NCI-H2081 treated with DMSO at 0.1 percent for 48 hours (cell line): ENCODE results near the gene SLC37A1.

Source experiments
- DNase-seq: peaks from one replicate; lab custom pipeline; 2025; lab: John Stamatoyannopoulos, UW

SLC37A1 gene

DNA sequence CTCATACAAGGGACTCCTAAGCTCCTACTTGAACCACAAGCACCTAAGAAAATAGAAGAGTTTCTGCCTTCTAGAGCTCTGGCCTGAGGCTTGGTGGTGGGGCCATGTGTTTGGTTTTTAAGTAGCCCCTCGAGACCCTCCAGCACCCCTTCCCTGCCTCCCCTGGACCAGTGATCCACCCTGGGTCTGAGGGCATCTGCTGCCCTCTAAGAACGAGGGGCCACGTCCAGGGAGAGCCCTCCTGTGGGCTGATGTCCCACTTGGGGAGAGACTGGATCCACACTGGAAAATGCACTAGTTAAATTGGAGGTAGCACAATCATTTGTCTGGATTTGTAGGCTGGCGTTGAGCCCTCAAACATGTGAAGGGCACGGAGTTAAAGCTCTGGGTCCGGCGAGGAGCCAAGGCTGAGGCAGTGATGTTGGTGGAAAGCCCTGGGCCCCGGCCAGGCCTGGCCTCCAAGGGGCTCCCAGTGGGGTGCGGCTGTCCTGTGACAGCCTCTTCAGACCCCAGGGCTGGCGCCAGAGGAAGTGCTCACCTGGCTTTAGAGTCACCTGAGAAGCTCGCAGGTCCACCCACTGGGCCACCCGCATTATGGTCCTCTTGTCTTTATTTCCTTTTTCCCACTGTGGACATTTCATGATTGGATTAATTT, 65.2 kb downstream of the SLC37A1 start:
- no peak for DNase-seq

- DNase-seq = no peak
Measured at GRCh38 chr21:42579456-42580075, 65.9 kb downstream of the SLC37A1 start.

GRCh38 chr21:42580076-42580792, 66.6 kb downstream of the SLC37A1 start:
- no peak for DNase-seq

DNA sequence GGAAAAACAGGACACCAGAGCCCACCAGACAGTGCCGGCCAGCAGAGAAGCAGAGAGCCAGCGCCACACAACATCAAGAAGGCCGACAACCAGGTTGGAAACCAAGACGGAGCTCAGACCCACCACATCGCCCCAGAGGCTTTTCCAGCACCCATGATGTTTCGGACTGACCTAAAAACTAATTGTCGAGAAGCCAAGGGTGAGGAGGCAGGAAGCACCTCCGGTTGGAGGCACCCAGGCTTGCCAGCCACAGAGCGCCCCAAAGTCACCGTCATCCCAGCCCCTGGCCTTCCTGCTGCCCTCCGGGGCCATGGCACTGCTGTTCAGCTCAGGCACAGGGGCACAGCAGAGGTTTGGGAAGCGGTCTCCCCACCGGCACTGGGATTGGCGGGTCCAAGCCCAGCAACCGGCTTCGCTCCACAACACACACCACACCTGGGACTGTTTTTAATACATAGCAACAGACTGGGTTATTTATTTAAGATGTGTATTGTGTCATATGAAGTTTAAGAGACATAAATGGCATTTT, 67.2 kb downstream of the SLC37A1 start:
- DNase-seq = no peak

GRCh38 chr21:42581336-42581992, 67.8 kb downstream of the SLC37A1 start:
- no peak for DNase-seq

DNA sequence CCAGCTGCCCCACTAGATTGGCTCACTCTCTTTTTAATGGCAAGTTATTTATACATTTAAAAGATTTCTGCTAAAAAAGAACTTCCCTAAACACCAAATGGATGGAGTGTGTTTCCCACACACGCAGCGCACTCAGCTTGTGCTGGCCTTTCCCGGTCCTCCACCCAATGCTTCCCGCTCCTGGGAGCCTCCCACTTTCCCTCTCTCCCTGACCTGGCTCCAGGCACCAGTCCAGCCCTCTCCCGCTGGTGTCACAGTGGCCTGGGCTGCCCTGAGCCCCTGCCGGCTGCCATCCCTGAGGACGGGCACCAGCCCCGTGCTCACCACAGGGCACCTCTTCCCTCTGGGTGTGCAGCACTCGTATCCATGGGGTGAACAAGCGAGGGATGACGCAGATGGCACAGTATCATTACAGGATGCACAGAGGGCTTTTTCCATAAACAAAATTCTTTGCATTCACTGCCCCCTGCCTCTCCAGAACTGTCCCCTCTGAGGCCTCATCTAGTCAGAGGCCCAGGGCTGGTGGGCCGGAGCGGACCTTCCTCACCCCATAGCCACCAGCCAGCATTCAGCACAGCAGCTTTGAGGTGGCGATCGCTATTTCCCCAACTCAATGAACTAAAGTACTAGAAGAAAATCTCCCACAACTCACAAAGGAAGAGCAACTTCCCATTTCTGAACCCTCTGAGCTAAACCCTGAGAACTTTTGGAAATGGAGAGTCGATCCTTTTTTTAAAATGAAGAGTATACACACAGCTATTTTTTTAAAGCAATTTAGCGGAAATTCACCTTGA, 68.5 kb downstream of the SLC37A1 start:
- no peak for DNase-seq

- DNase-seq = no peak
Measured at GRCh38 chr21:42582787-42583476, 69.3 kb downstream of the SLC37A1 start.

- DNase-seq = no peak
Measured at GRCh38 chr21:42583477-42584295, 70.0 kb downstream of the SLC37A1 start.

- DNase-seq = no peak
Measured at GRCh38 chr21:42584296-42584641, 70.6 kb downstream of the SLC37A1 start.

DNA sequence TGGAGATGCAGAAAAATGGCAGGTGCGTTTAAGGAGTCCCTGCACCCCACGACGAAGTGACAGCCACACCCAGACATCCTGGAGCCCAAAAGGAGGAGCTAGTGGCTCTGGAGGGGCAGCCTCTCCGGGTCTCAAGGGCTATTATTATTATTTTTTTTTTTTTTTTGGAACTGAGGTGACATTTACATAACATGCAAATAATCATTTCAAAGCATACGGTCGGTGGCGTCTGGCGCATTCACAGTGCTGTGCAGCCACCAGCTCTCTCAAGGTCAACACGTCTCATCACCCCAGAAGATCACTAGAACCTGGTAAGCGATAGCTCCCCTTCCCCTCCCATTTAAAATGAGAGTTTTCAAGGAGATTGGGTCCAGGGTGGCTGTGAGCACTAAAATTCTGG, 72.2 kb downstream of the SLC37A1 start:
- DNase-seq = no peak

DNA sequence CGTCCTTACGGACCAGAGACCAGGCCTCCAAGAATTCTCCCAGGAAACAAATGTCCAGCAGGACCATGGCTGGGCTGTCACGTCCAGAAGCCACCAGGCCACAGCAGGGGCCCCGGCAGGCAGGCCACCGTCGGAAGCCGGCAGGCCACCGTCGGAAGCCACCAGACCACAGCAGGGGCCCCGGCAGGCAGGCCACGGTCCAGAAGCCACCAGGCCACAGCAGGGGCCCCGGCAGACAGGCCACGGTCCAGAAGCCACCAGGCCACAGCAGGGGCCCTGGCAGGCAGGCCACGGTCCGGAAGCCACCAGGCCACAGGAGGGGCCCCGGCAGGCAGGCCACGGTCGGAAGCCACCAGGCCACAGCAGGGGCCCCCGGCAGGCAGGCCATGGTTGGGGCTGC, 72.8 kb downstream of the SLC37A1 start:
- DNase-seq = no peak

DNA sequence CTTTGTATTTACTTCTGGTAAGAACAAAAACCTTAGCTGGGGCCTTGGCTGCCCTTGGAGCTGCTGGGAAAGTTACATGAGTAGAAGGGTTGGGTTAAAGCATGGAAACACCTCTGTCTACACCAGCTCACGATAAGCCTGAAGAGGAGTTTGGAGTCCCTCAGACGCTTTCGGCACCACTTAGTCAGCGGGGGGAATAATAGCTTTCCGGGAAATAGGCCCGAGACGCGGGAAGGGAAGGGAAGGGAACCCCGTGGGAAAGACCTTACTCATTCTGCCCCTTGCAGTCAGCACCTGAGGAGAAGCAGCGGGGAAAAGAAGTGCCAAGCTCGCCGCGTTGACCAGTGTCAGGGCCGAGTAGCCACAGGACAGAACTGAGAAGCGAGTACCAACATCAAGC, 73.4 kb downstream of the SLC37A1 start:
- no peak for DNase-seq

GRCh38 chr21:42590431-42591131, 76.9 kb downstream of the SLC37A1 start:
- DNase-seq = no peak

DNA sequence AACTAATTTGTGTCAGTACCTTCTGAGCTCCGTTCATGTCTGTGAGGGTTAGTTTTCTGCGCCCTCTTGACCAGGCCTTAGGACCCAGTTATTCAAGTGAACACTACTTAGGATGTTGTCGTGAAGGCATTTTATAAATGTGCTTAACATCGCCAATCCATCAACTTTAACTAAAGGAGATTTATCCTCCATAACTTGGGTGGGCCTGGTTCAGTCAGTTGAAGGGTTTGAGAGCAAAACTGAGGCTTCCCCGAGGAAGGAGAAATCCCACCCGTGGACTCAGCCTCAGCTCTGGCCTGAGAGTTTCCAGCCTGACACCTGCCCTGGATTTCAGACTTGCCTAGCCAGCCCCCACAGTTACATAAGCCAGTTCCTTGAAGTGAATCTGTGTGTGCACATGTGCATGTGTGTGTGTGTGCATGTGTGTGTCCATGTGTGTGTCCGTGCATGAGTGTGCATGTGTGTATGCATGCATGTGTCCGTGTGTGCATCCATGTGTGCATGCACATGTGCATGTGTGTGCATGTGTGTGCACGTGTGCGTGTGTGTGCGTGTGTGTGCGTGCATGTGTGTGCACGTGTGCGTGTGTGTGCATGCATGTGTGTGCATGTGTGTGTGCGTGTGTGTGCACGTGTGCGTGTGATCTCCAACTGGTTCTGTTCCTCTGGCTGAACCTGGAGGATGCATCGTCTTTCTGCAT, 77.7 kb downstream of the SLC37A1 start:
- no peak for DNase-seq

DNA sequence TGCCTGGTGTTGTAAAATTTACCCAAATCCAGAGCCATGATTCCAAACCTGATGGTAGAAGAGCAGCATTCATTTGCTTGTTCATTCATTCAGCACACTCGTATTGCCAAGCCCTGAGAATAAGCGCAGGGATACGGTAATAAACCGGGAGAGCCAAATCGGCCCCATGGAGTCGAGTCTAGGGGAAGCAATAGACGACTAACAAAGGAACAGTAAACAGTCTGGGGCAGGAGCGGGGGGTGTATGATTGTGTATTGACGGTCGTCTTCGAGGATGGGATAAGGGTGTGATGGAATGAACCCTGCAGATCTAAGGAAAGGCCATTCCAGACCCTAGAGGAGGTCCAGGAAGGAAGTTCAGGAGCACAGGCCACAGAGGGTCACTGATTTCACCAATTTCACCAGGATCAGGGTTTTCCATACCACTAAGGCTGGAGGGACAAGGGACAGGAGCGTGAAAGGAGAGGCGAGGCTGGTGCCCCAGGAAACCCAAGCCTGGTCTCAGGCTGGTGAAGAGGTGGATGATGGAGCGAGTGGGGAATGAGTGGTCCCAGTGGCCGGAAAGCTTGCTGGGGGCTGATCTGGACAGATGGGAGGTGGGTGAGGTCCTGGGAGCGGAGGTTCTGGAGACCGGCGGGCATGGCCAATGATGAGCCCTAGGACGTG, 78.6 kb downstream of the SLC37A1 start:
- no peak for DNase-seq

- DNase-seq = no peak
Measured at GRCh38 chr21:42593007-42593814, 79.6 kb downstream of the SLC37A1 start.

GRCh38 chr21:42594616-42595282, 81.1 kb downstream of the SLC37A1 start:
- DNase-seq = no peak
